ENCODE data around the gene CPLANE2. TPM values are rescaled to one million over a fixed set of nuclear protein-coding genes. Genes with fewer than 3 reads are reported as not detected.

Gene CPLANE2
- total and polyA plus RNA-seq, 10 donors = 2.1 to 7.6 (median 5.3) TPM

- no peak for DNase-seq
- H3K4me3 ChIP-seq = no peak overlapping the region
- H3K9me3 ChIP-seq = no peaks in the 10 kb centered on the region
- TF ChIP-seq POLR2A (IDR thresholded peaks at IDR 0.05) (no peak), POLR2AphosphoS5 (IDR thresholded peaks at IDR 0.05) (no peak)
- TF ChIP-seq, protein P1, sequence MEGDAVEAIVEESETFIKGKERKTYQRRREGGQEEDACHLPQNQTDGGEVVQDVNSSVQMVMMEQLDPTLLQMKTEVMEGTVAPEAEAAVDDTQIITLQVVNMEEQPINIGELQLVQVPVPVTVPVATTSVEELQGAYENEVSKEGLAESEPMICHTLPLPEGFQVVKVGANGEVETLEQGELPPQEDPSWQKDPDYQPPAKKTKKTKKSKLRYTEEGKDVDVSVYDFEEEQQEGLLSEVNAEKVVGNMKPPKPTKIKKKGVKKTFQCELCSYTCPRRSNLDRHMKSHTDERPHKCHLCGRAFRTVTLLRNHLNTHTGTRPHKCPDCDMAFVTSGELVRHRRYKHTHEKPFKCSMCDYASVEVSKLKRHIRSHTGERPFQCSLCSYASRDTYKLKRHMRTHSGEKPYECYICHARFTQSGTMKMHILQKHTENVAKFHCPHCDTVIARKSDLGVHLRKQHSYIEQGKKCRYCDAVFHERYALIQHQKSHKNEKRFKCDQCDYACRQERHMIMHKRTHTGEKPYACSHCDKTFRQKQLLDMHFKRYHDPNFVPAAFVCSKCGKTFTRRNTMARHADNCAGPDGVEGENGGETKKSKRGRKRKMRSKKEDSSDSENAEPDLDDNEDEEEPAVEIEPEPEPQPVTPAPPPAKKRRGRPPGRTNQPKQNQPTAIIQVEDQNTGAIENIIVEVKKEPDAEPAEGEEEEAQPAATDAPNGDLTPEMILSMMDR (IDR thresholded peaks at IDR 0.05 in 8 of 11, conservative IDR thresholded peaks at IDR 0.05 in 3 of 11) = no peak
- WGBS, 5 donors = 88 to 95% (median 91%) methylated on average over 4 of the region's 4 CpGs
- H3K27ac ChIP-seq = no peak overlapping the region
- intact Hi-C loops (cut with DNase I; ENCODE audit: low total_unique reads) = no loop called here
- peaks cover 0 to 5% (median 0%) of the 10 kb centered on the region in 6 donors for H3K4me1 ChIP-seq
- H3K27me3 ChIP-seq (replicated peaks in 1 of 7) = no peaks in the 10 kb centered on the region
- peaks cover 4 to 71% (median 49%) of the 10 kb centered on the region in 6 donors for H3K36me3 ChIP-seq
Observed at GRCh38 chr1:16256478-16256877, 19.5 kb upstream of the CPLANE2 start.

- intact Hi-C loops (cut with DNase I; ENCODE audit: low total_unique reads) = no loop called here
- 71 to 76% (median 75%) methylated on average over 4 of the region's 4 CpGs for WGBS, 5 donors
- Histone ChIP-seq H3K27ac (no peak overlapping the region), H3K9me3 (no peaks in the 10 kb centered on the region), H3K27me3 (replicated peaks in 1 of 7) (no peaks in the 10 kb centered on the region), H3K4me3 (no peak overlapping the region), H3K4me1 (peaks cover under 1 to 18% (median 9%) of the 10 kb centered on the region in 6 donors), H3K36me3 (peaks cover 4 to 84% (median 59%) of the 10 kb centered on the region in 6 donors)
- no peak for DNase-seq
- TF ChIP-seq POLR2AphosphoS5 (IDR thresholded peaks at IDR 0.05) (no peak), POLR2A (IDR thresholded peaks at IDR 0.05) (no peak)
- TF ChIP-seq, protein P1 (IDR thresholded peaks at IDR 0.05 in 8 of 11, conservative IDR thresholded peaks at IDR 0.05 in 3 of 11) = no peak
Observed at GRCh38 chr1:16254263-16254928, 17.4 kb upstream of the CPLANE2 start.

DNA sequence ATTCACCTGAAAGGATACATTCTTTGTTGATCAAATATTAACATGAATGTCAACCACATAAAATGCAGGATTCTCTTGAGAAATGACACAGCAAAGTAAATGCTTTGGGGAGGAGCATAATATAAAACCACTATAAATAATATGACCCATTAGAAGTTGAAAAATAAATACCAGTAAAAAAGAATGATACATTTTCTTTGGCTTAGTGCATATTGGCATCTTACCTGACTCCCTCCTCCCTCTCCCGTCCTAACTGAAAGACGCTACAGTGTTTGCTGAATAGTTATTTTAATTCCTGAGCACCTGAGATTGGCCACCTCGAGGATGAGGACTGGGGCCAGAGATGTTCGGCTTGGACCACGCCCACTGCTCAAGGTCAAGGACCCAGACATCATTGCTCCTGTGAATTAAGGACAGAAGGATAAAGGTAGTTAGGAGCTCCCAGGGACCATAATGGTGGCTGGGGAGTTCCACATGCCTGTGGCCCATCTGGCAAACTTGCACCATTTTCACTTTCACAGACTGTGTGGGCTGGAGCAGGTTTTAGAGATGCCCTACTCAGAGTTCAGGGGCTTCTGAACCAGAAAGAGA lies 16.4 kb upstream of the CPLANE2 start:
- intact Hi-C loops (cut with DNase I; ENCODE audit: low total_unique reads) = no loop called here
- no peaks in the 10 kb centered on the region for H3K9me3 ChIP-seq
- peaks cover 4 to 78% (median 57%) of the 10 kb centered on the region in 6 donors for H3K36me3 ChIP-seq
- DNase-seq = no peak
- WGBS, 5 donors = 84 to 91% (median 88%) methylated on average over 5 of the region's 5 CpGs
- peaks cover 11 to 28% (median 18%) of the 10 kb centered on the region in 6 donors for H3K4me1 ChIP-seq
- H3K4me3 ChIP-seq = no peak overlapping the region
- H3K27me3 ChIP-seq (replicated peaks in 1 of 7) = no peaks in the 10 kb centered on the region
- no peak overlapping the region for H3K27ac ChIP-seq
- no peak for TF ChIP-seq POLR2A (IDR thresholded peaks at IDR 0.05)
- TF ChIP-seq, protein P1 (IDR thresholded peaks at IDR 0.05 in 8 of 11, conservative IDR thresholded peaks at IDR 0.05 in 3 of 11) = no peak
- TF ChIP-seq POLR2AphosphoS5 (IDR thresholded peaks at IDR 0.05) = no peak

- Histone ChIP-seq H3K36me3 (peaks cover 4 to 82% (median 59%) of the 10 kb centered on the region in 6 donors), H3K4me3 (no peak overlapping the region), H3K27me3 (replicated peaks in 1 of 7) (no peaks in the 10 kb centered on the region), H3K4me1 (peaks cover 11 to 30% (median 22%) of the 10 kb centered on the region in 6 donors), H3K27ac (no peak overlapping the region), H3K9me3 (no peaks in the 10 kb centered on the region)
- 82 to 96% (median 88%) methylated on average over 2 of the region's 2 CpGs for WGBS, 5 donors
- DNase-seq = no peak
- TF ChIP-seq POLR2AphosphoS5 (IDR thresholded peaks at IDR 0.05) (no peak), POLR2A (IDR thresholded peaks at IDR 0.05) (no peak)
- TF ChIP-seq, protein P1 (IDR thresholded peaks at IDR 0.05 in 8 of 11, conservative IDR thresholded peaks at IDR 0.05 in 3 of 11) = no peak
- intact Hi-C loops (cut with DNase I; ENCODE audit: low total_unique reads) = no loop called here
Observed at GRCh38 chr1:16252912-16253311, 15.9 kb upstream of the CPLANE2 start.

Data from spleen (tissue), 11 donors.